ENCODE measurements around the gene PUM2.
"Not testable (repeated sequence)": the region's sequence is repeated elsewhere in the genome, so short reads cannot be mapped to it uniquely, and the experiment has no call there.

The PUM2 gene

GRCh38 chr2:20350753-20351554, at the start of gene PUM2:
Gene PUM2, minus strand, starts transcription at chr2:20350844. Its CDS starts 23,484 bp downstream, at chr2:20327360.
- DNase-seq: peak; percentile 55 to 97 (median 88)

- DNase-seq: no peak
These were observed 49.7 kb upstream of the PUM2 start for GRCh38 chr2:20400306-20400705.

GRCh38 chr2:20398956-20399567, 48.4 kb upstream of the PUM2 start:
- DNase-seq: no peak

GRCh38 chr2:20397811-20398447, 47.3 kb upstream of the PUM2 start:
- DNase-seq: no peak

- no peak for DNase-seq
These were observed 45.8 kb upstream of the PUM2 start for GRCh38 chr2:20396356-20397000.

GRCh38 chr2:20393986-20394385, 43.3 kb upstream of the PUM2 start:
- DNase-seq: no peak

GRCh38 chr2:20391951-20392699, 41.5 kb upstream of the PUM2 start:
- no peak for DNase-seq

- DNase-seq: no peak
These were observed 40.0 kb upstream of the PUM2 start for GRCh38 chr2:20390524-20391123.

GRCh38 chr2:20384953-20385352, 34.3 kb upstream of the PUM2 start:
- no peak for DNase-seq

- no peak for DNase-seq
These were observed 32.5 kb upstream of the PUM2 start for GRCh38 chr2:20382965-20383810.

- peak in 41 of 56 donors; percentile 2 to 76 (median 37) for DNase-seq
These were observed 30.8 kb upstream of the PUM2 start for GRCh38 chr2:20381457-20381856.

- peak in 55 of 56 donors; percentile 16 to 85 (median 60) for DNase-seq
These were observed 28.4 kb upstream of the PUM2 start for GRCh38 chr2:20378891-20379519.

GRCh38 chr2:20378341-20378740, 27.7 kb upstream of the PUM2 start:
- DNase-seq: no peak

GRCh38 chr2:20377741-20378140, 27.1 kb upstream of the PUM2 start:
- no peak for DNase-seq

GRCh38 chr2:20374982-20375381, 24.3 kb upstream of the PUM2 start:
- not testable (repeated sequence) for DNase-seq

- DNase-seq: no peak
These were observed 22.4 kb upstream of the PUM2 start for GRCh38 chr2:20372896-20373640.

- DNase-seq: no peak
These were observed 20.8 kb upstream of the PUM2 start for GRCh38 chr2:20371323-20372025.

GRCh38 chr2:20370191-20370590, 19.5 kb upstream of the PUM2 start:
- DNase-seq: no peak

All from amygdala (tissue), 56 donors.